ENCODE measurements around the gene ZEB2.
A peak's percentile ranks its signal among the peaks of the same experiment; 100 is the strongest.

The ZEB2 gene

DNA sequence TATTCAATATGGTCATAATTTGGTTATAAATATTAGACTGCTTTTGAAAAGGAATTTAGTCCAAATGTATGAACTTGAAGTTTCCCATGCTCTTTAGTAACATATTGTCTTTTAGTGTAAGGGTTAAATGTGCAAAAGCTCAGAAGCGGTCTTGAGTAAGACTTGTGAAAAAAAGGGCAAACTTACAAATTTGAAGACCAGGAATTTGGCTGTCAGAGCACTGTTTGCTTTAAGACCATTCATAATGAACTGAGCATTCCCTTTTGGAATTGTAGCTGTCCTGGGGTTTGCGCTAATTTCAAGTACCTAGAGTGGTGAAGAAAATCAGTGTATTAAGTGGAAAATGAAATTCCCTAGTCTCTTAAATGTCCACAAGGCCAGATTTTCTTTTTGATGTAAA, 6.9 kb upstream of the ZEB2 start:
- peaks cover 5% of the 10 kb centered on the region; the same call in 1 of the 2 replicates for H3K27me3 ChIP-seq (ENCODE audit: control insufficient read depth, low read length)

GRCh38 chr2:144524118-144525009, 4.4 kb upstream of the ZEB2 start:
- peak overlapping the region; percentile 93 for H3K4me2 ChIP-seq (ENCODE audit: low read length)
- H3K4me3 ChIP-seq (ENCODE audit: low read length), result peak overlapping the region; percentile 76
- H3K36me3 ChIP-seq (ENCODE audit: control insufficient read depth, low read length), result no peaks in the 10 kb centered on the region
- no peak for TF ChIP-seq EZH2phosphoT487 (IDR thresholded peaks at IDR 0.05; ENCODE audit: borderline replicate concordance, low read length)
- TF ChIP-seq, protein P1, sequence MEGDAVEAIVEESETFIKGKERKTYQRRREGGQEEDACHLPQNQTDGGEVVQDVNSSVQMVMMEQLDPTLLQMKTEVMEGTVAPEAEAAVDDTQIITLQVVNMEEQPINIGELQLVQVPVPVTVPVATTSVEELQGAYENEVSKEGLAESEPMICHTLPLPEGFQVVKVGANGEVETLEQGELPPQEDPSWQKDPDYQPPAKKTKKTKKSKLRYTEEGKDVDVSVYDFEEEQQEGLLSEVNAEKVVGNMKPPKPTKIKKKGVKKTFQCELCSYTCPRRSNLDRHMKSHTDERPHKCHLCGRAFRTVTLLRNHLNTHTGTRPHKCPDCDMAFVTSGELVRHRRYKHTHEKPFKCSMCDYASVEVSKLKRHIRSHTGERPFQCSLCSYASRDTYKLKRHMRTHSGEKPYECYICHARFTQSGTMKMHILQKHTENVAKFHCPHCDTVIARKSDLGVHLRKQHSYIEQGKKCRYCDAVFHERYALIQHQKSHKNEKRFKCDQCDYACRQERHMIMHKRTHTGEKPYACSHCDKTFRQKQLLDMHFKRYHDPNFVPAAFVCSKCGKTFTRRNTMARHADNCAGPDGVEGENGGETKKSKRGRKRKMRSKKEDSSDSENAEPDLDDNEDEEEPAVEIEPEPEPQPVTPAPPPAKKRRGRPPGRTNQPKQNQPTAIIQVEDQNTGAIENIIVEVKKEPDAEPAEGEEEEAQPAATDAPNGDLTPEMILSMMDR (IDR thresholded peaks at IDR 0.05; ENCODE audit: low read depth, low read length, poor library complexity, severe bottlenecking), result no peak
- H3K9me3 ChIP-seq (ENCODE audit: control insufficient read depth, insufficient read depth, low read length), result no peaks in the 10 kb centered on the region
- H3K79me2 ChIP-seq (ENCODE audit: control insufficient read depth, low read length), result peaks cover 4% of the 10 kb centered on the region
- H3K4me1 ChIP-seq (ENCODE audit: control insufficient read depth, low read length), result peaks cover 40% of the 10 kb centered on the region
- peaks cover 5% of the 10 kb centered on the region; the same call in 1 of the 2 replicates for H3K27me3 ChIP-seq (ENCODE audit: control insufficient read depth, low read length)
- no peak overlapping the region for H3K27ac ChIP-seq (ENCODE audit: low read depth, low read length)
- H4K20me1 ChIP-seq (ENCODE audit: control insufficient read depth, insufficient read depth, low read depth, low read length), result no peaks in the 10 kb centered on the region
- H3F3A ChIP-seq (ENCODE audit: control insufficient read depth, insufficient read depth), result peaks cover 30% of the 10 kb centered on the region
- H3K9me2 ChIP-seq (replicated peaks; ENCODE audit: control insufficient read depth, low read length), result no peaks in the 10 kb centered on the region

More for the DNA sequence above, 6.9 kb upstream of the ZEB2 start:
- Histone ChIP-seq H3K4me3 (ENCODE audit: low read length) (no peak overlapping the region), H3K9me3 (ENCODE audit: control insufficient read depth, insufficient read depth, low read length) (no peaks in the 10 kb centered on the region), H4K20me1 (ENCODE audit: control insufficient read depth, insufficient read depth, low read depth, low read length) (no peaks in the 10 kb centered on the region), H3K4me1 (ENCODE audit: control insufficient read depth, low read length) (peaks cover 23% of the 10 kb centered on the region), H3K27ac (ENCODE audit: low read depth, low read length) (no peak overlapping the region), H3K79me2 (ENCODE audit: control insufficient read depth, low read length) (no peaks in the 10 kb centered on the region), H3K36me3 (ENCODE audit: control insufficient read depth, low read length) (no peaks in the 10 kb centered on the region), H3K9me2 (replicated peaks; ENCODE audit: control insufficient read depth, low read length) (no peaks in the 10 kb centered on the region), H3F3A (ENCODE audit: control insufficient read depth, insufficient read depth) (peaks cover 19% of the 10 kb centered on the region), H3K4me2 (ENCODE audit: low read length) (no peak overlapping the region)
- TF ChIP-seq, protein P1 (IDR thresholded peaks at IDR 0.05; ENCODE audit: low read depth, low read length, poor library complexity, severe bottlenecking), result no peak
- TF ChIP-seq EZH2phosphoT487 (IDR thresholded peaks at IDR 0.05; ENCODE audit: borderline replicate concordance, low read length), result no peak

GRCh38 chr2:144523596-144524117, 3.7 kb upstream of the ZEB2 start:
- Histone ChIP-seq H3K9me3 (ENCODE audit: control insufficient read depth, insufficient read depth, low read length) (no peaks in the 10 kb centered on the region), H4K20me1 (ENCODE audit: control insufficient read depth, insufficient read depth, low read depth, low read length) (no peaks in the 10 kb centered on the region), H3F3A (ENCODE audit: control insufficient read depth, insufficient read depth) (peaks cover 30% of the 10 kb centered on the region), H3K79me2 (ENCODE audit: control insufficient read depth, low read length) (peaks cover 9% of the 10 kb centered on the region), H3K27me3 (ENCODE audit: control insufficient read depth, low read length) (peaks cover 5% of the 10 kb centered on the region; the same call in 1 of the 2 replicates), H3K4me2 (ENCODE audit: low read length) (peak overlapping the region; percentile 93), H3K36me3 (ENCODE audit: control insufficient read depth, low read length) (no peaks in the 10 kb centered on the region), H3K4me1 (ENCODE audit: control insufficient read depth, low read length) (peaks cover 45% of the 10 kb centered on the region), H3K9me2 (replicated peaks; ENCODE audit: control insufficient read depth, low read length) (no peaks in the 10 kb centered on the region), H3K27ac (ENCODE audit: low read depth, low read length) (no peak overlapping the region), H3K4me3 (ENCODE audit: low read length) (peak overlapping the region; percentile 76)
- TF ChIP-seq, protein P1 (IDR thresholded peaks at IDR 0.05; ENCODE audit: low read depth, low read length, poor library complexity, severe bottlenecking), result no peak
- no peak for TF ChIP-seq EZH2phosphoT487 (IDR thresholded peaks at IDR 0.05; ENCODE audit: borderline replicate concordance, low read length)
